H1 (cell line): Measurements from ENCODE around the gene ANKRD11.

ENCODE experiments used
- CEBPB ChIP-seq: IDR thresholded peaks from 2 replicates; pipeline ENCODE4 v1.6.1; 2012; ENCODE audit warnings: low read depth, low read length
- KDM5A ChIP-seq: fragments of 200-600 bp; IDR thresholded peaks from 2 replicates; pipeline ENCODE4 v1.7.1; 2012; ENCODE audit warnings: mild to moderate bottlenecking, low read length, inconsistent platforms, mixed read lengths
- YY1 ChIP-seq: IDR thresholded peaks from 2 replicates; pipeline ENCODE4 v1.6.1; 2011; ENCODE audit warnings: low read depth, mild to moderate bottlenecking, low read length
- TF ChIP-seq, protein P1 (sequence below), 3 experiments: IDR thresholded peaks; 1 replicate in 2 of 3; 2 replicates in 1 of 3; pipeline versions ENCODE4 v1.5.1 to v1.6.1; 2011; ENCODE audit warnings: low read length in 3 of 3, mild to moderate bottlenecking in 3 of 3, inconsistent platforms in 2 of 3, low read depth in 1 of 3, moderate library complexity in 1 of 3; ENCODE audit not compliant: insufficient read depth in 1 of 3; ENCODE audit errors: control extremely low read depth in 1 of 3
- TF ChIP-seq, protein P2 (sequence below): IDR thresholded peaks from 2 replicates; pipeline ENCODE4 v1.6.1; 2012; ENCODE audit warnings: inconsistent platforms

DNA sequence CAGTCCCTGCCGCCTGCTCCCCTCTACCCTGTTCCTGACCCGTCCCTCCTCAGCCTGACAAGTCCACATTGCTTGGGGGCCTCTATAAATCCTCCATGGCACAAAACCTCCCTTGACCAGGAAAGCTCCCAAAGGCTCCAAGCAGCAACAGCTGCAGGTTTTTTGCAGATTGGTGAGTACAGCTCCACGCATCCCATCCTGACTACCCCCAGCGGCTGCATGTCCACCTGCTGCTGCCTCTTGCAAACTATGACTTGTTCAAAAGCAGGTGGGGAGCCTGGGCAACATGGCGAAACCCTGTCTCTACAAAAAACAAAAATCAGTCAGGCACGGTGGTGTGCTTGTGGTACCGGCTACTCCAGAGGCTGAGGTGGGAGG, 122.8 kb downstream of the ANKRD11 start:
- TF ChIP-seq YY1 (no peak), CEBPB (no peak), KDM5A (no peak)
- TF ChIP-seq, protein P1, sequence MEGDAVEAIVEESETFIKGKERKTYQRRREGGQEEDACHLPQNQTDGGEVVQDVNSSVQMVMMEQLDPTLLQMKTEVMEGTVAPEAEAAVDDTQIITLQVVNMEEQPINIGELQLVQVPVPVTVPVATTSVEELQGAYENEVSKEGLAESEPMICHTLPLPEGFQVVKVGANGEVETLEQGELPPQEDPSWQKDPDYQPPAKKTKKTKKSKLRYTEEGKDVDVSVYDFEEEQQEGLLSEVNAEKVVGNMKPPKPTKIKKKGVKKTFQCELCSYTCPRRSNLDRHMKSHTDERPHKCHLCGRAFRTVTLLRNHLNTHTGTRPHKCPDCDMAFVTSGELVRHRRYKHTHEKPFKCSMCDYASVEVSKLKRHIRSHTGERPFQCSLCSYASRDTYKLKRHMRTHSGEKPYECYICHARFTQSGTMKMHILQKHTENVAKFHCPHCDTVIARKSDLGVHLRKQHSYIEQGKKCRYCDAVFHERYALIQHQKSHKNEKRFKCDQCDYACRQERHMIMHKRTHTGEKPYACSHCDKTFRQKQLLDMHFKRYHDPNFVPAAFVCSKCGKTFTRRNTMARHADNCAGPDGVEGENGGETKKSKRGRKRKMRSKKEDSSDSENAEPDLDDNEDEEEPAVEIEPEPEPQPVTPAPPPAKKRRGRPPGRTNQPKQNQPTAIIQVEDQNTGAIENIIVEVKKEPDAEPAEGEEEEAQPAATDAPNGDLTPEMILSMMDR (IDR thresholded peaks at IDR 0.05; ENCODE audit: control extremely low read depth in 1 of 3, insufficient read depth in 1 of 3, low read depth in 1 of 3, low read length in 3 of 3), result no peak
- TF ChIP-seq, protein P2, sequence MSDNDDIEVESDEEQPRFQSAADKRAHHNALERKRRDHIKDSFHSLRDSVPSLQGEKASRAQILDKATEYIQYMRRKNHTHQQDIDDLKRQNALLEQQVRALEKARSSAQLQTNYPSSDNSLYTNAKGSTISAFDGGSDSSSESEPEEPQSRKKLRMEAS, result no peak
